Fibroblast of skin of left biceps (primary cell): ENCODE data around the gene SLC25A25.

Experiments used
- DNase-seq, 2 experiments: peaks; one replicate each; pipeline ENCODE4 v3.0.0-alpha.2; 2013; ENCODE audit warnings: low read depth in 2 of 2

The SLC25A25 gene

DNA sequence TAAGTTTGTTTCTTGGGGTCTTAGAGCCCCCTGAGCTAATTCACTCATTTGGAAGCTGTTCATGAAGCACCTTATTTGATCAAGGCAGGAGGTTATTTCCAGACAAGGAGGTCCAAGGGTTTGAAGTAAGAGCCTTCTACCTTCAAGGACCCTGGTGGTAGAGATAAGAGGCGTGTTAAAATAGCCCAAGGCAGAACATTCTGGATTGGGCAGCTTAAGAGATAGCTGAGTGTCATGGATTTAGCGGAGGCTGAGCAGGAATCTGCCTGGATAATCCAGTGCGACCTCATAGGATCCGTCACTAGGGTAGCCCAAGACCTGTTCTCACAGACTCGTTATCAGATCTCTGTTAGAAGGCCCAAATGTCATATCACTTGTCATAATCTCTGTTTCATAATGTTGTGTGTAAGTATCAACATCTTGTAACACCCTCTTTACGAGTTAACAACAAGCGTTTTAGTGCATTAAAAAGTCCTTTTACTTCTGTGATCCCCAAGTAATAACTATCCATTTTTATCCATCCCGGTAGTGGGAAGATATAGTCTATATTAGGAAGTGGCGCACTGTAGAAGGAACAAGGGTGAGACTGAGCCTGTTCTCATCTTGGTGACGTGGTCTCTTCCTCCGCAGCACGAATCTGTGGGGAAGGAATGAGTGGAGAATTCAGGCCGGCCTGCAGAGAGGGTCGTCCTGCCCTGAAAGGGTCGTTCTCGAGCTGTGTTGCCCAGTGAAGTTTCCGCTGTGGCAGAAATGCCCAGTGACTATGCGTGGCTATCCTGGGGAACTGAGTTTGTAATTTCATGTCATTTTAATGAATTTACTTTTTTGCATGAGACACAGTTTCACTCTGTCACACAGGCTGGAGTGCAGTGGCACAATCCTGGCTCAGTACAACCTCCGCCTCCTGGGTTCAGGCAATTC lies 28.8 kb downstream of the SLC25A25 start:
- no peak for DNase-seq

DNA sequence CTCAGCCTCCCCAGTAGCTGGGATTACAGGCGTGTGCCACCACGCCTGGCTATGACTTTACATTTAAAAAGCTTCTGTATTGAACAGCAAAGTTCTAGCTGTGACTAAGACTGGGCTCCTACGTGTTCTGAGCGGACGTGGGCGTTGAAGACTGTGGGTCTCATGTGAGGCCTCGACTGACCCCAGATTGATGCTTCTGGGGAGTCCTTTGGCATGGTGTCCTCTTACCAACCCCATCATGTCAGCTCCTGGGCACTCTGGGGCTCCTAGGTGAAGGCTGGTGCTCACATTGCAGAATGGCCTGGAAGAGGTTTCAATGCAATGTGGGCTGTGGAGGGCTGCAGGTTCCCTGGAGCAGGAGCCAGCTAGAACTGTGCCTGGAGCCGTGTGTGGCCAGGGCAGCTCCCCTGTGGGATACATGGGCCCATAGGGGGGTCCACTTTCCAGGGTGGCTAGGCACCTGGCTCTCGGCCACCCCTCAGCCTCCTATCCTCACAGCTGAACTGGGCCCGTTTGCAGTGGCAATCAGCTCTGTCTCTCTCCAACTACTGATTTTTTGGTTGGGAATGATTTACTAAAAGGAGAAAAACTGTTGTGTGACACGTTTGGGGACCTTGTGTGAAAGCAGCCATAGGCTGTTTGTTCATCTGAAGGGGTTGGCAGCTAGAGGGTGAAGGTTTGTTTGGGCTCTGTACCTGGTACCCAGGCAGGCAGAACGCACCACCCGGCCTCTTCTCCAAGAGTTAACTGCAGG lies 29.7 kb downstream of the SLC25A25 start:
- DNase-seq = no peak

DNA sequence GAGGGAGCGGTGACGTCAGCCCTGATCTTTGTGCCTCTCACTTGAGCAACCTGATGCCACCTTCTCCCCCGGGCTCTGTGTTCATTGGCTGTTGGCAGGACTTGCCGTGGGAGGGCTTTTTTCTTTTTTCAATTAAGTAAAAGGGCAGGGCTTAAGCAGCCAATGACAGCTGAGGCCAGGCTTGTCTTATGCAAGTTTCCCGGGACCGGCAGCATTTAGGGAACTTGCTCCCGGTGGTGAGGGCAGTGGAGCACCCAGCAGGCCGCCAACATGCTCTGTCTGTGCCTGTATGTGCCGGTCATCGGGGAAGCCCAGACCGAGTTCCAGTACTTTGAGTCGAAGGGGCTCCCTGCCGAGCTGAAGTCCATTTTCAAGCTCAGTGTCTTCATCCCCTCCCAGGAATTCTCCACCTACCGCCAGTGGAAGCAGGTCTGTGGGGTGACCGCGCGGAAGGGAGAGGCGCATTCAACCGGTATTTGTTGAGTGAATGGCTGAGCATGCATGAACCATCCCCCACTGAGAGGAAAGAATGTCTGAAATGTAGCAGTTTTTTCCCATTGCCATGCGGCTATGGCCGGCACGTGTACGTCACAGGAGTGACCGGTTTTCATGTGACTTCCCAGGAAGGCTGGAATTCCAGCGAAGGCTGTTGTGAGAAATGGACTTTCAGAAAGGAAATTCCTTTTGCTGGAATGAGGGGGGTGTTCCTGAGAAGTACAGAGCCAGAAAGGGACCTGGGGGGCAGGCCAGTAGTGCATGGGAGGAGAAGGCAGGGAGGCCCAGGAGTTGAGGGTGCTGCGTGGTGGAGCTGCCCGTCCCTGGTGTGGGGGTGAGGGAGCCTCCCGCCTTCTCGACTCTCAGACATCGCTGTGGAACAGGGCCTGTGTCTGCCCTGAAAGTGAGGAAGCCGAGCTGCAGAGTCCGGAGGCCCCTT lies 30.5 kb downstream of the SLC25A25 start:
- peak; percentile 84 to 87 for DNase-seq

DNA sequence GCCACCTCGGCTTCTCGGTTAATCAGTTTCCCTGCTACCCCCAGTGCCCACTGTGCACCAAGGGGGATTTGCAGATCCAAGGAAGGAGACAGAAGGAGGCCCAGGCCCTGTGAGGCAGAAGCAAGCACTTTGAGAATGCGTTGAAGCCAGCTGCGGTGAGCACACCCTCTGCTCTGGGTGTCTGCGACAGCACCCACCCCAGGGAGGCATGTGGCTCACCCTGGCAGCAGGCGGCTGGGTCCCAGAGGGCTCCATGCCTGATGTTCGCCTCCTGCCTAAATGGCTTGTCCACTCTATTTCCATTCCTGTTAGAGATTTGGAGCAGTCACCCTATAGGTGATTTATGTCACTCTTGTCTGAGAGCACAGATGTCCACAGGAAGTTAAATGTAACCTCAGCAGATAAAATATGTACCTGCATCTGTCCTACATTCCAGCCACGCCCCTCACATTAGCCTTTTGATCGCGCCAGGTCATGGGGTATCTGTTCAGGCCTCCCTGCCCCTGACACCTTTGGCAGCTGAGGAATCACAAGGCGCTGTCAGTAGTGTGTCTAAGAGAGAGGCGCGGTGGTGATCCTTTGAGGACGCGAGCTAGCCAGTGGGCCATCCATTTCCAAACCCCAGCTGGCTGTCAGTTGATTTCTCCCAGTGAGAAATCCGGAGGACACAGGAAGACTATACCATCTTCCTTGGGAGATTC lies 31.3 kb downstream of the SLC25A25 start:
- no peak for DNase-seq

DNA sequence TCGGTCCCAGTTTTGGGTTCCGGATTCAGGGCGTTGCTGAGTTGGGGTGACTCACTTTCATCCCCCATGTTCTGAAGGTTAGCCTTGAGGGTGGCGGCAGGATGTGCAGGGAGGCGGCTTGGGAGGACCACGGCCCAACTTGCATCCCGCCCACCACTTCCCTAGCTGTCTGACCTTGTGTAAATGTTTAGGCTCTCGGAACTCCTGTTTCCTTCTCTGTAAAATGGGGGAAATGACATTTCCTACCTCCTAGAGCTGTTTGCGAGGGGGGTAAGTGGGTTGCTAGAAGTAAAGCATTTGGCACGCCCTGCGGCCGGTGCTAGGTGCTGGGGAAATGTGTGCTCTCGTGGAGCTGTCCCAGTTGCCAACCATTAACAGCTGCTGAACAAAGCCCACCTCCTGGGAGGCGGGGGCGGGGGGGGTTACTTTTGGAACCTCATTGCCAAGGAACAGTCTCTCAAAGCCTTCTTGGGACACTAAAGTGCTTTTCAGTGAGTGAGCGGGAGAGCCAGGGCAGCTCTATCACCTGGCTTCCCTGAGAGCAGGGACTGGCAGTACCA lies 32.0 kb downstream of the SLC25A25 start:
- no peak for DNase-seq

DNA sequence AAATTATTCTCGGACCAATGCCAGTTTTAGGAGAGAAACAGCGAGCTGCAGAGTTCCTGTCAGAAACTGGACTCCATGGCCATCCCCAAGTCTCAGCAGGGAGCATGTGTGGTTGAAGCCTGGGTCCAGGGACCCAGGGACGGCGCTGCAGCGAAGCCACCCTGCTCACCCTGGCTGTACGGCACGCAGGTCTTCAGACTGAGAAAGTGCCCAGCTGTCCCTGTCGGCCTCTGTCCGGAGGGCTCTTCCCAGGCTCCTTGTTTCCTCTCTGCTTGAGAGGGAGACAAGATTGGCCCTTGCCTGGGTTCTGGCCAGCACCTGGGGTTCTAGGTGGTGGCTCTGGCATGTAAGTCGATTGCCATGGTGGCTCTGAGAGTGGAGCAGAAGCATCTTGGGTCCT lies 32.5 kb downstream of the SLC25A25 start:
- no peak for DNase-seq

DNA sequence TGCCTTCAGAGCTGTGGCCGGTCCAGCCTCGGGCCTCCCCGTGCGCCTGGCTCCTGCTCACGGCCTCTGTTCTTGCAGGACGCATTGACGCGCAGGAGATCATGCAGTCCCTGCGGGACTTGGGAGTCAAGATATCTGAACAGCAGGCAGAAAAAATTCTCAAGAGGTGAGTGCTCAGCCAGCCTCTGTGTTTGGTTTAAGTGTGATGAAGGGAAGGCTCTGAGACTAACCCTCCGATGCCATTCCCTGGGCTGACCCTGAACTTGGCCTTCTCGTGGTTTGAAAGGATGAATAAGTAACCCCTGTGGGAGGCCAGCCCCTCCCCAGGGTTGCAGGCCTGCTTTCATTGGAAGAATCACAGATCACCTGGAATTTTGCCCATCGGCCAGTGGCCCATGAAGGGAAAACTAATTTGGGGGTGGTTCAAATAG lies 33.2 kb downstream of the SLC25A25 start:
- DNase-seq = no peak

DNA sequence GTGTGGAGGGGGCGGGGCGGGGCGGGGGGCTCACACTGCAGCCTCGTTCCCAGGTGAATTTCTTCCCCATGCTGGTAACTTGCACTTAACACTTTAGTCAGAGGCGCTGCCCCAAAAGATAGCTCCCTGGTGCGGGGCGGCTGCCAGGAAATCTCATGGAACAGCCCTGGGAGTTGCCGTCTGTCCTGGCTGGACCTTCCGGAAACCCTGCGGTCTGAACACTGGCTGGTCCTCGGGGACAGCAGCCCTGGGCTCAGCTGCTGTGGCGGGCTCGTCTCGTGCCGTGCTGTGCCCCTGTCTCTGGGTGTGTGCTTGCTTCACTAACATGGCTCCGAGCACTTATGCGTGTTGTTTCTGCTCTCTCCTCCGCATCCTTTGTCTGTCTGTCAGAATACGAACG lies 33.7 kb downstream of the SLC25A25 start:
- no peak for DNase-seq

DNA sequence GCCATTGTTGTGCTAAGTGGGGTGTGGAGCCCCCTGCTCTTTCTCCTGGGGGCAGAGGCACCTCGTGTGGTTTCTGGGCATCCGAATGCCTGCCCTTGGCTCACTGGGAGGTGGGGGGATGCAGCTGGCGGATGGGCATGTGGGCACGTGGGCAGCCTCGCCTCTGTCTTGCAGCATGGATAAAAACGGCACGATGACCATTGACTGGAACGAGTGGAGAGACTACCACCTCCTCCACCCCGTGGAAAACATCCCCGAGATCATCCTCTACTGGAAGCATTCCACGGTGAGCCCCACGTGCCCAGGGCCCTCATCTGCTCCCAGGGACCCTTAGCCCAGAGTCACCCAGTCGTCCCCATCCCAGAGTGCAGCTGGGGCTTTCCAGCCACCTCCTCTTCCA lies 34.2 kb downstream of the SLC25A25 start:
- no peak for DNase-seq

DNA sequence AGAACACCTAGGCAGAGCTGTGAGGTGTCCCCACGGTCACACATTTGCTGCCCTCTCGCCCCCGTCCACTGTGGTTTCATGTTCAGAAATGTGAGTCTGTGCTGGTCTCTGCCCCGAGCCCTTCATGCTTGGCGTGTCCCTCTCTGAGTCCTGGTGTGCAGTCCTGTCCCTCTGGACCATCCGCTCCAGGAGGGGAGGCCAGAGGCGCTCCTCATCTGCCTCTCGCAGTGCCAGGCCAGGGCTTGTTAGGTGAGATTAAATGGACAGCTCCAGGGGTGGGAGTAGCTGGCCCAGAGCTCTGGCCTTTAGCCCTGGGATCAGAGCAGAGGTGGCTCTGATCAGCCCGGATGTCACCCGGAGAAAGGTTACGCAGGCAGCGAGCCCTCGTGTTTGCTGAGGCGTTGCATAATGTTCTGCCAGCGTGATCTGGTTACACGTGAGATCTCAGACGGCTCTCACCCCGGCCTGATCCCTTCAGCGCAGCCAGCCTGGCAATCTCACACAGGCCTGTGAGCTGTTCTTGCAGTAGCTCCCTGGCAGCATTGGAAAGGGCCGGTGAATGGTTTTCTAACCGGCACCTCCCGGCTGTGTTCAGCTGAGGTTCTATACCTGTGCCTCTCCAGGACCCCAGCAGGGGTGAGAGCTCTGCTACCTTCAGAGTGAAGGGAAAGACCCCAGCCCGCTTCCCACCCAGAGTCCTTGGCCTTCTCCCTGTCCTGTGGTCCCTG lies 35.0 kb downstream of the SLC25A25 start:
- DNase-seq = no peak

DNA sequence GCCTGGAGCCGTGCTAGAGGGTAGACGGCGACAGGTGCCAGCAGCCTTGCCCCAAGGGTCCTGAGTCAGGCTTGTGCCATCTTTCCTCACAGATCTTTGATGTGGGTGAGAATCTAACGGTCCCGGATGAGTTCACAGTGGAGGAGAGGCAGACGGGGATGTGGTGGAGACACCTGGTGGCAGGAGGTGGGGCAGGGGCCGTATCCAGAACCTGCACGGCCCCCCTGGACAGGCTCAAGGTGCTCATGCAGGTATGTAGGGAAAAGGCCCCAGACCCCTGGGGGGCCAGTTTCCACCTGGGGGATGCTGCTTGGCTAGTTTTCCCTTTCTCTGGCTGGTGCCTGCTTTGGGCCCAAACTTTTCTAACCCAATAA lies 35.5 kb downstream of the SLC25A25 start:
- DNase-seq = no peak

DNA sequence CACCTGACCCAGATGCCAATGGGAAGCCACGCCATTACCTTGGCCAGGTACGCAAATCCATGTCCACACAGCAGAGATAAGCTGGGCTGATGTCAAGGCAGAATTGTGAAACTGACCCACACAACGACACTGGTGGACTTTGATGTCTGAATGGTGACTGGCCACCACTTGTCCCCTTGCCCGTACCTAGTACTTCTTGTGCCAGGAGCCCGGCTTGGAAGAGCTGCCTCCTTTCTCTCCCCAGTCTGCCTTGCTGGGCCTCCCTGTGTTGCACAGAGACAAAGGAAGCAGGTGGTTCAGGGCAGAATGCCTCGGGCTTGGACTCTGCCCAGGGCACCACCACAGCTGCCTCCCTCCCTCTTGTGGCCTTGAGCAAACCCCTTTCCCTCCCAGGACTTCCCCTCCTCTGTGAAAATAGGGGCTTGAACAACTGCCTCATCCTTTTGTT lies 36.2 kb downstream of the SLC25A25 start:
- no peak for DNase-seq

DNA sequence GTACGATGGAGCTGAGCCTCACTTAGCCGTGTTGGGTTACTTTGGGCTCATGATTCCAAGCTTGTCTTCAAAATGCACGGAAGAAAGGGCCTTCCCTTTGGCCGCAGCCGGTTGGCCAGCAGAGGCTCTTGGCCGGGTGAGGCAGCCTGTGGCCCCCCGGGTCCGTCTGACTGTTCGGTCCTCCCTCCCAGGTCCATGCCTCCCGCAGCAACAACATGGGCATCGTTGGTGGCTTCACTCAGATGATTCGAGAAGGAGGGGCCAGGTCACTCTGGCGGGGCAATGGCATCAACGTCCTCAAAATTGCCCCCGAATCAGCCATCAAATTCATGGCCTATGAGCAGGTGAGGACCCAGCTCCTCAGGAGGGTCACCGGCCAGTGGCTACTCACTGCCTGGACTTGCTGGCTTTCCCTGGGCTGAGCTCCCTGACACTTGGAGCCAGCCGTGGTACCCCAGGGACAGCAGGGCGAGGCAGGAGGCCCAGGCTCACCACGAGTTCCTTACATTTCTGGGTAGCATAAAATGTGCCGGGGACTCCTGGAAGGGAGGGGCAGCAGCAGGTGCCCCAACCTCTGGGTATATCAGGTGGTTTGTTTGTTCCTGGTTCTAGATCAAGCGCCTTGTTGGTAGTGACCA lies 37.6 kb downstream of the SLC25A25 start:
- no peak for DNase-seq

DNA sequence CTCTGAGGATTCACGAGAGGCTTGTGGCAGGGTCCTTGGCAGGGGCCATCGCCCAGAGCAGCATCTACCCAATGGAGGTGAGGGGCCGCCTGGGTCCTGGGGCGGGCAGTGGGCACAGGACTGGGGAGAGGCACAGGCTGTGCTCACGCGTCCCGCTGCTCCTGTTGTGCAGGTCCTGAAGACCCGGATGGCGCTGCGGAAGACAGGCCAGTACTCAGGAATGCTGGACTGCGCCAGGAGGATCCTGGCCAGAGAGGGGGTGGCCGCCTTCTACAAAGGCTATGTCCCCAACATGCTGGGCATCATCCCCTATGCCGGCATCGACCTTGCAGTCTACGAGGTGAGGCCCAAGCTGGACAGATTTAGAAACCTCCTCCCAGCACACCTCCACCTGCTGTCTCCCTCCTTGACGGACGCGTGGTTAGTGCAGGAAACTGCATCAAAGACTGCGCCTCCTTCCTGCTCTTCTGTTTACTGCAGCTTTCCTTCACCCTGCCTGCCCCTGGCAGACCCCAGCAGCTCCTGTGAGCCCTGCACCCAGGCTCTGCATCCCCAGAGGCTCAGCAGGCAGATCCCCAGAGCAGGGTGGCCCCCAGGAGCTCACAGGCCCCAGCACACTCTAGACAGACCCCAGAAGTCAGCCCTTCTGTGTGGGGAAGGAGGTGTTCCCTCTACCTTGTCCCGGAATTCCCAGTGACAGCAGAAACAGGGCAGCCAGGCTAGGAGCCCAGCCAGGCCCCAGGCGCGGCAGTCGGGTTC lies 38.3 kb downstream of the SLC25A25 start:
- DNase-seq = no peak

DNA sequence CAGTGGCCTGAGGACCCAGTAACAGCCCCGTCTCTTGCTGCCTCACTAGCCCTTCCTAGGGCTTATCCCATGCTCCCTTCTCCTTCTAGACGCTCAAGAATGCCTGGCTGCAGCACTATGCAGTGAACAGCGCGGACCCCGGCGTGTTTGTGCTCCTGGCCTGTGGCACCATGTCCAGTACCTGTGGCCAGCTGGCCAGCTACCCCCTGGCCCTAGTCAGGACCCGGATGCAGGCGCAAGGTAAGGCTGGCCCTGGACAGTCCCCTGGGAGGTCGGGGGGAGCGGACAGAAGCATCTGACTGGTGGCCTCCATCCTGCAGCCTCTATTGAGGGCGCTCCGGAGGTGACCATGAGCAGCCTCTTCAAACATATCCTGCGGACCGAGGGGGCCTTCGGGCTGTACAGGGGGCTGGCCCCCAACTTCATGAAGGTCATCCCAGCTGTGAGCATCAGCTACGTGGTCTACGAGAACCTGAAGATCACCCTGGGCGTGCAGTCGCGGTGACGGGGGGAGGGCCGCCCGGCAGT lies 39.0 kb downstream of the SLC25A25 start:
- no peak for DNase-seq

DNA sequence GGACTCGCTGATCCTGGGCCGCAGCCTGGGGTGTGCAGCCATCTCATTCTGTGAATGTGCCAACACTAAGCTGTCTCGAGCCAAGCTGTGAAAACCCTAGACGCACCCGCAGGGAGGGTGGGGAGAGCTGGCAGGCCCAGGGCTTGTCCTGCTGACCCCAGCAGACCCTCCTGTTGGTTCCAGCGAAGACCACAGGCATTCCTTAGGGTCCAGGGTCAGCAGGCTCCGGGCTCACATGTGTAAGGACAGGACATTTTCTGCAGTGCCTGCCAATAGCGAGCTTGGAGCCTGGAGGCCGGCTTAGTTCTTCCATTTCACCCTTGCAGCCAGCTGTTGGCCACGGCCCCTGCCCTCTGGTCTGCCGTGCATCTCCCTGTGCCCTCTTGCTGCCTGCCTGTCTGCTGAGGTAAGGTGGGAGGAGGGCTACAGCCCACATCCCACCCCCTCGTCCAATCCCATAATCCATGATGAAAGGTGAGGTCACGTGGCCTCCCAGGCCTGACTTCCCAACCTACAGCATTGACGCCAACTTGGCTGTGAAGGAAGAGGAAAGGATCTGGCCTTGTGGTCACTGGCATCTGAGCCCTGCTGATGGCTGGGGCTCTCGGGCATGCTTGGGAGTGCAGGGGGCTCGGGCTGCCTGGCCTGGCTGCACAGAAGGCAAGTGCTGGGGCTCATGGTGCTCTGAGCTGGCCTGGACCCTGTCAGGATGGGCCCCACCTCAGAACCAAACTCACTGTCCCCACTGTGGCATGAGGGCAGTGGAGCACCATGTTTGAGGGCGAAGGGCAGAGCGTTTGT lies 39.6 kb downstream of the SLC25A25 start:
- DNase-seq = no peak

DNA sequence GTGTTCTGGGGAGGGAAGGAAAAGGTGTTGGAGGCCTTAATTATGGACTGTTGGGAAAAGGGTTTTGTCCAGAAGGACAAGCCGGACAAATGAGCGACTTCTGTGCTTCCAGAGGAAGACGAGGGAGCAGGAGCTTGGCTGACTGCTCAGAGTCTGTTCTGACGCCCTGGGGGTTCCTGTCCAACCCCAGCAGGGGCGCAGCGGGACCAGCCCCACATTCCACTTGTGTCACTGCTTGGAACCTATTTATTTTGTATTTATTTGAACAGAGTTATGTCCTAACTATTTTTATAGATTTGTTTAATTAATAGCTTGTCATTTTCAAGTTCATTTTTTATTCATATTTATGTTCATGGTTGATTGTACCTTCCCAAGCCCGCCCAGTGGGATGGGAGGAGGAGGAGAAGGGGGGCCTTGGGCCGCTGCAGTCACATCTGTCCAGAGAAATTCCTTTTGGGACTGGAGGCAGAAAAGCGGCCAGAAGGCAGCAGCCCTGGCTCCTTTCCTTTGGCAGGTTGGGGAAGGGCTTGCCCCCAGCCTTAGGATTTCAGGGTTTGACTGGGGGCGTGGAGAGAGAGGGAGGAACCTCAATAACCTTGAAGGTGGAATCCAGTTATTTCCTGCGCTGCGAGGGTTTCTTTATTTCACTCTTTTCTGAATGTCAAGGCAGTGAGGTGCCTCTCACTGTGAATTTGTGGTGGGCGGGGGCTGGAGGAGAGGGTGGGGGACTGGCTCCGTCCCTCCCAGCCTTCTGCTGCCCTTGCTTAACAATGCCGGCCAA lies 40.4 kb downstream of the SLC25A25 start:
- DNase-seq = no peak
